Lung (tissue), 12 donors: ENCODE results near the gene EDDM3A. TPM values are rescaled to one million over a fixed set of nuclear protein-coding genes. Genes with fewer than 3 reads are reported as not detected.

Experiments used
- ATAC-seq: fragments of 200-7000 bp; cut with Tn5 transposase; one replicate; pipeline ENCODE4 v1.9.1; 2020; ENCODE audit warnings: moderate number of reproducible peaks; ENCODE audit not compliant: insufficient read depth, low FRiP score
- DNase-seq, 3 donors: peaks; one replicate each; pipeline ENCODE4 v3.0.0-alpha.2; 2013 to 2017
- H3K27ac ChIP-seq, 2 donors: one replicate each; pipeline ENCODE4 v1.5.1; 2013; ENCODE audit warnings: mild to moderate bottlenecking in 2 of 2, moderate library complexity in 2 of 2, control low read depth in 1 of 2, inconsistent platforms in 1 of 2, low read depth in 1 of 2, low read length in 1 of 2
- H3K27me3 ChIP-seq, 3 donors: one replicate each; pipeline ENCODE4 v1.5.1; 2013; ENCODE audit warnings: low read length in 2 of 3; ENCODE audit not compliant: control insufficient read depth in 3 of 3, insufficient read depth in 3 of 3
- H3K36me3 ChIP-seq, 4 donors: one replicate each; pipeline ENCODE4 v1.5.1; 2013; ENCODE audit warnings: low read length in 4 of 4, mild to moderate bottlenecking in 1 of 4, moderate library complexity in 1 of 4; ENCODE audit not compliant: control insufficient read depth in 4 of 4, insufficient read depth in 4 of 4
- H3K4me1 ChIP-seq, 5 donors: one replicate each; pipeline ENCODE4 v1.5.1; 2013; ENCODE audit warnings: low read length in 5 of 5, mild to moderate bottlenecking in 2 of 5, moderate library complexity in 1 of 5; ENCODE audit not compliant: control insufficient read depth in 5 of 5, insufficient read depth in 5 of 5
- H3K4me3 ChIP-seq: one replicate; pipeline ENCODE4 v1.5.1; 2013; ENCODE audit warnings: mild to moderate bottlenecking, control low read depth, moderate library complexity
- H3K9ac ChIP-seq, 2 donors: one replicate each; pipeline ENCODE4 v1.5.1; 2013; ENCODE audit warnings: low read length in 2 of 2, control low read depth in 1 of 2; ENCODE audit not compliant: insufficient read depth in 1 of 2
- H3K9me3 ChIP-seq, 4 donors: one replicate each; pipeline ENCODE4 v1.5.1; 2013; ENCODE audit warnings: low read length in 3 of 4, mild to moderate bottlenecking in 1 of 4, moderate library complexity in 1 of 4; ENCODE audit not compliant: control insufficient read depth in 4 of 4, insufficient read depth in 3 of 4
- CTCF ChIP-seq: IDR thresholded peaks from 2 replicates; pipeline ENCODE4 v1.5.1; 2012; ENCODE audit warnings: mild to moderate bottlenecking; ENCODE audit errors: control extremely low read depth, extremely low read depth
- WGBS, 2 donors: extraction: QIAGEN DNeasy Blood & Tissue Kit; methylation state at CpG; one replicate each; pipeline ENCODE4 v1.1.7; 2013; 5-methylcytosine and 5-hydroxymethylcytosine counted together
- polyA plus RNA-seq, 2 donors: library from polyadenylated mRNA; stranded (reverse); fragments of 200-250 nt; gene quantifications; one replicate each; pipeline ENCODE4 v1.2.1, GENCODE V29; 2013
- total RNA-seq, 2 donors: library from RNA; depleted of rRNA in 1 of 2; stranded (reverse); fragments of >200 nt in 1 of 2; gene quantifications; one replicate each; pipeline ENCODE4 v1.2.1, GENCODE V29; 2014 to 2021
- donor health status: control.
- donor health status: control.
- donor health status: Bipolar disorder and iron deficiency.
- donor health status: healthy.
- donor health status: DM: yes; HTN: yes; CAD: no.

Gene EDDM3A
- total and polyA plus RNA-seq, 4 donors, result not detected

- no peak overlapping the region for H3K4me3 ChIP-seq
- no peak overlapping the region for H3K9ac ChIP-seq
- no peak for ATAC-seq
- H3K4me1 ChIP-seq, result peaks cover 0 to 10% (median 5%) of the 10 kb centered on the region in 5 donors
- no peaks in the 10 kb centered on the region for H3K27me3 ChIP-seq
- H3K27ac ChIP-seq, result no peak overlapping the region
- DNase-seq, result no peak
- TF ChIP-seq CTCF, result no peak
- H3K36me3 ChIP-seq, result no peaks in the 10 kb centered on the region
- WGBS, 2 donors, result 80 to 82% methylated on average over 4 of the region's 4 CpGs
- no peaks in the 10 kb centered on the region for H3K9me3 ChIP-seq
These were observed 46.9 kb downstream of the EDDM3A start for GRCh38 chr14:20792556-20792955.

GRCh38 chr14:20794644-20795369 lies 49.1 kb downstream of the EDDM3A start:
- 40 to 65% methylated on average over 7 of the region's 7 CpGs for WGBS, 2 donors
- no peak overlapping the region for H3K27ac ChIP-seq
- no peaks in the 10 kb centered on the region for H3K36me3 ChIP-seq
- no peaks in the 10 kb centered on the region for H3K27me3 ChIP-seq
- DNase-seq (no peak), ATAC-seq (no peak)
- no peak for TF ChIP-seq CTCF
- no peak overlapping the region for H3K4me3 ChIP-seq
- no peaks in the 10 kb centered on the region for H3K9me3 ChIP-seq
- peaks cover 0 to 14% (median 9%) of the 10 kb centered on the region in 5 donors for H3K4me1 ChIP-seq
- H3K9ac ChIP-seq, result no peak overlapping the region

DNA sequence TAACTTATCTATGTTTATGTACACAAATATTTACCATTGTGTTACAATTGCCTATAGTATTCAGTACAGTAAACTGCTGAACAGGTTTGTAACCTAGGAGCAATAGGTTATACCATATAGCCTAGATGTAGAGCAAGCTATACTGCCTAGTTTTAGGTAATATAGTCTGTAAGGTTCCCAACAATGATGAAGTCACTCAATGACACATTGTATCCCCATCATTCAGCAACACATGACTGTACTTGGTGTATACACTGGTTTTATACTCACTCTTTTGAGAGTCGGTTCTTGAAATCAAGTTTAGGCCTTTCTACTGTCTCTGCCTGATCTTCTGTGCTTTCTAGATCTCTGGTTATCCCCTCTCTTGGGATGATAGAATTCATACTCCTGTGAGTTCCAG lies 51.5 kb downstream of the EDDM3A start:
- WGBS, 2 donors, result 83 to 89% methylated on average over 1 of the region's 1 CpG
- no peak for TF ChIP-seq CTCF
- no peak overlapping the region for H3K27ac ChIP-seq
- no peak overlapping the region for H3K9ac ChIP-seq
- H3K9me3 ChIP-seq, result no peaks in the 10 kb centered on the region
- no peaks in the 10 kb centered on the region for H3K36me3 ChIP-seq
- no peak overlapping the region for H3K4me3 ChIP-seq
- no peaks in the 10 kb centered on the region for H3K27me3 ChIP-seq
- no peak for DNase-seq
- peaks cover 0 to 15% (median 9%) of the 10 kb centered on the region in 5 donors for H3K4me1 ChIP-seq
- no peak for ATAC-seq

Other genes with a start within 250 kb of the EDDM3A start
- 1 to 10 TPM in 1 of 2 donors, not detected in 1; 1.2 TPM for gene RNASE10, start 240.3 kb upstream of the EDDM3A start, total RNA-seq
- gene RNASE10, start 240.3 kb upstream of the EDDM3A start, polyA plus RNA-seq, result under 1 TPM in 1 of 2 donors, not detected in 1; 0.06 TPM
- not detected for gene RNASE9, start 184.8 kb upstream of the EDDM3A start, total RNA-seq
- not detected for gene RNASE9, start 184.8 kb upstream of the EDDM3A start, polyA plus RNA-seq
- not detected for gene RNASE11, start 157.9 kb upstream of the EDDM3A start, total RNA-seq
- not detected for gene RNASE11, start 157.9 kb upstream of the EDDM3A start, polyA plus RNA-seq
- not detected for gene RNASE12, start 154.5 kb upstream of the EDDM3A start, total RNA-seq
- not detected for gene RNASE12, start 154.5 kb upstream of the EDDM3A start, polyA plus RNA-seq
- gene OR6S1, start 104.2 kb upstream of the EDDM3A start, total RNA-seq, result not detected
- gene OR6S1, start 104.2 kb upstream of the EDDM3A start, polyA plus RNA-seq, result not detected
- gene RNASE4, start 61.3 kb upstream of the EDDM3A start, total RNA-seq, result 10 to 100 TPM; 14.5 to 51.9 TPM
- gene RNASE4, start 61.3 kb upstream of the EDDM3A start, polyA plus RNA-seq, result 10 to 100 TPM; 28.4 to 28.8 TPM
- 10 to 100 TPM; 14.0 to 16.3 TPM for gene ANG, start 57.1 kb upstream of the EDDM3A start, total RNA-seq
- gene ANG, start 57.1 kb upstream of the EDDM3A start, polyA plus RNA-seq, result 10 to 100 TPM; 19.6 to 27.5 TPM
- gene EDDM3B, start 22.5 kb downstream of the EDDM3A start, total RNA-seq, result not detected
- under 1 TPM in 1 of 2 donors, not detected in 1; 0.09 TPM for gene EDDM3B, start 22.5 kb downstream of the EDDM3A start, polyA plus RNA-seq
- gene RNASE6, start 35.4 kb downstream of the EDDM3A start, total RNA-seq, result 10 to 100 TPM in 1 of 2 donors, 1 to 10 TPM in 1; 8.1 to 15.9 TPM
- 10 to 100 TPM in 1 of 2 donors, 1 to 10 TPM in 1; 5.1 to 37.2 TPM for gene RNASE6, start 35.4 kb downstream of the EDDM3A start, polyA plus RNA-seq
- 100 to 1,000 TPM; 511 to 773 TPM for gene RNASE1, start 57.0 kb downstream of the EDDM3A start, total RNA-seq
- gene RNASE1, start 57.0 kb downstream of the EDDM3A start, polyA plus RNA-seq, result 1,000 to 10,000 TPM; 1,226 to 1,326 TPM
- gene RNASE3, start 145.5 kb downstream of the EDDM3A start, total RNA-seq, result under 1 TPM in 1 of 2 donors, not detected in 1; 0.31 TPM
- 1 to 10 TPM in 1 of 2 donors, under 1 TPM in 1; 0.79 to 2.5 TPM for gene RNASE3, start 145.5 kb downstream of the EDDM3A start, polyA plus RNA-seq
- gene RNASE2, start 209.6 kb downstream of the EDDM3A start, total RNA-seq, result 1 to 10 TPM; 2.4 to 7.8 TPM
- 10 to 100 TPM in 1 of 2 donors, 1 to 10 TPM in 1; 8.7 to 65.0 TPM for gene RNASE2, start 209.6 kb downstream of the EDDM3A start, polyA plus RNA-seq
- 10 to 100 TPM; 53.8 to 59.6 TPM for gene METTL17, start 244.1 kb downstream of the EDDM3A start, total RNA-seq
- gene METTL17, start 244.1 kb downstream of the EDDM3A start, polyA plus RNA-seq, result 10 to 100 TPM; 51.2 to 67.1 TPM